ENCODE data around the gene GPRC5C. TPM values are rescaled to one million over a fixed set of nuclear protein-coding genes. Genes with fewer than 3 reads are reported as not detected.
A peak's percentile ranks its signal among the peaks of the same experiment; 100 is the strongest.

Gene GPRC5C
- total and polyA plus RNA-seq, 2 of the 13 experiments (the other 11 are each of a cell fraction or from before 2014, with no cell fraction given): 85.6 to 300 TPM

DNA sequence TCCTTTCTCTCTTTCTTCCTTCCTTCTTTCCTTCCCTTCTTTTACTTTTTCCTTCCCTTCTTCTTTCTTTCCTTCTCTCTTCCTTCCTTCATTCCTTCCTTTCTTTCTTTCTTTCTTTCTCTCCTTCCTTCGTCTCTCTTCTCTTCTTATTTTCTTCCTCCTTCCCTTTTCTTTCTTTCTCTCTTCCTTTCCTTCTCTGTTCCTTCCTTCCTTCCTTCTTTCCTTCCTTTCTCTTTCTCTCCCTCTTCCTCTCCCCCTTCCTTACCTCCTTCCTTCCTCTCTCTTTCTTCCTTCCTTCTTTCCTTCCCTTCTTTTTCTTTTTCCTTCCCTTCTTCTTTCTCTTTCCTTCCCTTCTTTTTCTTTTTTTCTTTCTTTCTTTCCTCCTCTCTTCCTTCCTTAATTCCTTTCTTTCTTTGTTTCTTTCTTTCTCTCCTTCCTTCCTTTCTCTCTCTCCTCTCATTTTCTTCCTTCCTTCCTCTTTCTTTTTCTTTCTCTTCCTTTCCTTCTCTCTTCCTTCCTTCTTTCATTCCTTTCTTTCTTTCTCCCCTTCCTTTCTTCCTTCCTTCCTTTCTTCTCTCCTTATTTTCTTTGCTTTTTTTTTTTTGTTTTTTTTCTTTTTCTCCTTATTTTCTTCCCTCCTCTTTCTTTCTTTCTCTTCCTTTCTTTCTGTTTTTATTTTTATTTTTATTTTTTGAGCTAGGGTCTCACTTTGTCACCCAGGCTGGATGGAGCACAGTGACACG is 41.8 kb upstream of the GPRC5C start:
- no peak for ATAC-seq
- Histone ChIP-seq H3K27ac (ENCODE audit: extremely low read length, insufficient read depth, low read length) (no peak overlapping the region), H3K27me3 (ENCODE audit: control insufficient read depth in 1 of 2, insufficient read depth in 2 of 2, low read length in 2 of 2) (peaks cover 5 to 27% of the 10 kb centered on the region in 2 experiments; a peak in 3 of 5 replicates), H3K79me2 (ENCODE audit: insufficient read depth, low read length) (no peaks in the 10 kb centered on the region), H4K20me1 (ENCODE audit: insufficient read depth, low read length) (no peaks in the 10 kb centered on the region), H3K36me3 (replicated peaks in 1 of 2; ENCODE audit: control insufficient read depth in 1 of 2, insufficient read depth in 2 of 2, low read length in 2 of 2) (no peaks in the 10 kb centered on the region), H2AFZ (ENCODE audit: low read length) (no peak overlapping the region), H3K9ac (ENCODE audit: insufficient read depth, low read depth, low read length) (no peak overlapping the region), H3K4me1 (ENCODE audit: insufficient read depth, low read length) (peaks cover 15% of the 10 kb centered on the region), H3K4me2 (ENCODE audit: low read depth, low read length) (no peak overlapping the region), H3K4me3 (replicated peaks in 1 of 3; ENCODE audit: insufficient read depth in 1 of 3, low read depth in 2 of 3, low read length in 3 of 3) (no peak overlapping the region), H3K9me3 (ENCODE audit: low read length) (no peaks in the 10 kb centered on the region)
- 0 out of 2 replicates have a peak, but pooled peaks have one; percentile 45 for TF ChIP-seq NONO (IDR thresholded peaks at IDR 0.05)
- no peak for TF ChIP-seq NONO (CRISPR knock-in tag; conservative IDR thresholded peaks at IDR 0.05)
- TF ChIP-seq, protein P1, sequence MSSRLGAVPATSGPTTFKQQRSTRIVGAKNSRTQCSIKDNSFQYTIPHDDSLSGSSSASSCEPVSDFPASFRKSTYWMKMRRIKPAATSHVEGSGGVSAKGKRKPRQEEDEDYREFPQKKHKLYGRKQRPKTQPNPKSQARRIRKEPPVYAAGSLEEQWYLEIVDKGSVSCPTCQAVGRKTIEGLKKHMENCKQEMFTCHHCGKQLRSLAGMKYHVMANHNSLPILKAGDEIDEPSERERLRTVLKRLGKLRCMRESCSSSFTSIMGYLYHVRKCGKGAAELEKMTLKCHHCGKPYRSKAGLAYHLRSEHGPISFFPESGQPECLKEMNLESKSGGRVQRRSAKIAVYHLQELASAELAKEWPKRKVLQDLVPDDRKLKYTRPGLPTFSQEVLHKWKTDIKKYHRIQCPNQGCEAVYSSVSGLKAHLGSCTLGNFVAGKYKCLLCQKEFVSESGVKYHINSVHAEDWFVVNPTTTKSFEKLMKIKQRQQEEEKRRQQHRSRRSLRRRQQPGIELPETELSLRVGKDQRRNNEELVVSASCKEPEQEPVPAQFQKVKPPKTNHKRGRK (CRISPR knock-in tag; IDR thresholded peaks at IDR 0.05): peak; percentile 95
- TF ChIP-seq, protein P2, sequence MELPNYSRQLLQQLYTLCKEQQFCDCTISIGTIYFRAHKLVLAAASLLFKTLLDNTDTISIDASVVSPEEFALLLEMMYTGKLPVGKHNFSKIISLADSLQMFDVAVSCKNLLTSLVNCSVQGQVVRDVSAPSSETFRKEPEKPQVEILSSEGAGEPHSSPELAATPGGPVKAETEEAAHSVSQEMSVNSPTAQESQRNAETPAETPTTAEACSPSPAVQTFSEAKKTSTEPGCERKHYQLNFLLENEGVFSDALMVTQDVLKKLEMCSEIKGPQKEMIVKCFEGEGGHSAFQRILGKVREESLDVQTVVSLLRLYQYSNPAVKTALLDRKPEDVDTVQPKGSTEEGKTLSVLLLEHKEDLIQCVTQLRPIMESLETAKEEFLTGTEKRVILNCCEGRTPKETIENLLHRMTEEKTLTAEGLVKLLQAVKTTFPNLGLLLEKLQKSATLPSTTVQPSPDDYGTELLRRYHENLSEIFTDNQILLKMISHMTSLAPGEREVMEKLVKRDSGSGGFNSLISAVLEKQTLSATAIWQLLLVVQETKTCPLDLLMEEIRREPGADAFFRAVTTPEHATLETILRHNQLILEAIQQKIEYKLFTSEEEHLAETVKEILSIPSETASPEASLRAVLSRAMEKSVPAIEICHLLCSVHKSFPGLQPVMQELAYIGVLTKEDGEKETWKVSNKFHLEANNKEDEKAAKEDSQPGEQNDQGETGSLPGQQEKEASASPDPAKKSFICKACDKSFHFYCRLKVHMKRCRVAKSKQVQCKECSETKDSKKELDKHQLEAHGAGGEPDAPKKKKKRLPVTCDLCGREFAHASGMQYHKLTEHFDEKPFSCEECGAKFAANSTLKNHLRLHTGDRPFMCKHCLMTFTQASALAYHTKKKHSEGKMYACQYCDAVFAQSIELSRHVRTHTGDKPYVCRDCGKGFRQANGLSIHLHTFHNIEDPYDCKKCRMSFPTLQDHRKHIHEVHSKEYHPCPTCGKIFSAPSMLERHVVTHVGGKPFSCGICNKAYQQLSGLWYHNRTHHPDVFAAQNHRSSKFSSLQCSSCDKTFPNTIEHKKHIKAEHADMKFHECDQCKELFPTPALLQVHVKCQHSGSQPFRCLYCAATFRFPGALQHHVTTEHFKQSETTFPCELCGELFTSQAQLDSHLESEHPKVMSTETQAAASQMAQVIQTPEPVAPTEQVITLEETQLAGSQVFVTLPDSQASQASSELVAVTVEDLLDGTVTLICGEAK (IDR thresholded peaks at IDR 0.05): 0 out of 2 replicates have a peak, but pooled peaks have one; percentile 11
- TF ChIP-seq, protein P2 (CRISPR knock-in tag; IDR thresholded peaks at IDR 0.05): no peak
- no peak for TF ChIP-seq SMYD3 (CRISPR knock-in tag; IDR thresholded peaks at IDR 0.05)
- TF ChIP-seq, protein P3, sequence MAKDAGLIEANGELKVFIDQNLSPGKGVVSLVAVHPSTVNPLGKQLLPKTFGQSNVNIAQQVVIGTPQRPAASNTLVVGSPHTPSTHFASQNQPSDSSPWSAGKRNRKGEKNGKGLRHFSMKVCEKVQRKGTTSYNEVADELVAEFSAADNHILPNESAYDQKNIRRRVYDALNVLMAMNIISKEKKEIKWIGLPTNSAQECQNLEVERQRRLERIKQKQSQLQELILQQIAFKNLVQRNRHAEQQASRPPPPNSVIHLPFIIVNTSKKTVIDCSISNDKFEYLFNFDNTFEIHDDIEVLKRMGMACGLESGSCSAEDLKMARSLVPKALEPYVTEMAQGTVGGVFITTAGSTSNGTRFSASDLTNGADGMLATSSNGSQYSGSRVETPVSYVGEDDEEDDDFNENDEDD (CRISPR knock-in tag; IDR thresholded peaks at IDR 0.05; ENCODE audit: borderline replicate concordance): no peak
- no peak for TF ChIP-seq KMT2B (CRISPR knock-in tag; IDR thresholded peaks at IDR 0.05)
- TF ChIP-seq ATF7 (IDR thresholded peaks at IDR 0.05): 0 out of 2 replicates have a peak, but pooled peaks have one; percentile 10
- no peak for TF ChIP-seq ATF7 (CRISPR knock-in tag; IDR thresholded peaks at IDR 0.05)
- intact Hi-C loops (cut with micrococcal nuclease; ENCODE audit: unreplicated experiment) (no loop called here), in situ Hi-C loops (cut with HindIII; ENCODE audit: extremely low pct_ligation_motif_present, low pct_unique_long_range_greater_than_20kb) (no loop called here)
- BruUV-seq (replicated peaks): no TSS peak
- FAIRE-seq: no peak
- DNase-seq (ENCODE audit: low spot score): no peak
- 0% methylated on average over 2 of the region's 2 CpGs for WGBS (ENCODE audit: low lambda C conversion rate)
- ChIA-PET CTCF (ENCODE audit: low intra/inter-chr PET ratio, low total read pairs) (no interaction called here), POLR2A (no interaction called here)

Measured in HepG2 (cell line).